ENCODE measurements around the gene KRTAP12-1.
"Not testable (repeated sequence)": the region's sequence is repeated elsewhere in the genome, so short reads cannot be mapped to it uniquely, and the experiment has no call there.

- not testable (repeated sequence) for TF ChIP-seq CTCF (conservative IDR thresholded peaks at IDR 0.05; ENCODE audit: low read length); EZH2phosphoT487 (IDR thresholded peaks at IDR 0.05; ENCODE audit: borderline replicate concordance)
These were observed 3.1 kb upstream of the KRTAP12-1 start for GRCh38 chr21:44685050-44685449.
